PC-3 (cell line): ENCODE data around the gene UBAC2.

Experiments
- CTCF ChIP-seq: fragments of 300-600 bp; sonication (generic); conservative IDR thresholded peaks from 2 replicates; pipeline ENCODE4 v1.5.1; 2017; ENCODE audit warnings: antibody characterized with exemption, low read depth, mild to moderate bottlenecking, low read length
- EZH2 ChIP-seq: fragments of 300-600 bp; sonication (generic); IDR thresholded peaks from one replicate; pipeline ENCODE4 v1.6.1; 2017; ENCODE audit warnings: antibody characterized with exemption, mild to moderate bottlenecking, low read length; ENCODE audit not compliant: unreplicated experiment
- EZH2phosphoT487 ChIP-seq: fragments of 300-600 bp; sonication (generic); IDR thresholded peaks from 2 replicates; pipeline ENCODE4 v1.6.1; 2018; ENCODE audit warnings: mild to moderate bottlenecking, antibody characterized with exemption, low read length, borderline replicate concordance

- TF ChIP-seq CTCF, result no peak
- TF ChIP-seq EZH2, result no peak
- no peak for TF ChIP-seq EZH2phosphoT487
Observed at GRCh38 chr13:99218969-99219368, 18.3 kb downstream of the UBAC2 start.
